ENCODE results near the gene PCNP.

Gene PCNP

DNA sequence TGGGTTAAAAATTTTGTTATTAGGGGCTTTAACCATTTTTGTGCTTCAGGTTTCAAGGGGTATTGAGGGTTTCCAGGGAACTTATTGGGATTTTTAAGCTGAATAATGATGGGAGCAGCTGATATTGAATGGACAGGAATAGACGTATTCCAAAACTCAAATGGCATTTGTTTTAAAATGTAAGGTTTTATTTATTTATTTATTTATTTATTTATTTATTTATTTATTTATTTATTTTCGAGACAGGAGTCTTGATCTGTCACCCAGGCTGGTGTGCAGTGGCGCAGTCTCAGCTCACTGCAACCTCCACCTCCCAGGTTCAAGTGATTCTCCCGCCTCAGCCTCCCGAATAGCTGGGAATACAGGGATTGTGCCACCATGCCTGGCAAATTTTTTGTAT, 38.8 kb upstream of the PCNP start:
- TF ChIP-seq, protein P1, sequence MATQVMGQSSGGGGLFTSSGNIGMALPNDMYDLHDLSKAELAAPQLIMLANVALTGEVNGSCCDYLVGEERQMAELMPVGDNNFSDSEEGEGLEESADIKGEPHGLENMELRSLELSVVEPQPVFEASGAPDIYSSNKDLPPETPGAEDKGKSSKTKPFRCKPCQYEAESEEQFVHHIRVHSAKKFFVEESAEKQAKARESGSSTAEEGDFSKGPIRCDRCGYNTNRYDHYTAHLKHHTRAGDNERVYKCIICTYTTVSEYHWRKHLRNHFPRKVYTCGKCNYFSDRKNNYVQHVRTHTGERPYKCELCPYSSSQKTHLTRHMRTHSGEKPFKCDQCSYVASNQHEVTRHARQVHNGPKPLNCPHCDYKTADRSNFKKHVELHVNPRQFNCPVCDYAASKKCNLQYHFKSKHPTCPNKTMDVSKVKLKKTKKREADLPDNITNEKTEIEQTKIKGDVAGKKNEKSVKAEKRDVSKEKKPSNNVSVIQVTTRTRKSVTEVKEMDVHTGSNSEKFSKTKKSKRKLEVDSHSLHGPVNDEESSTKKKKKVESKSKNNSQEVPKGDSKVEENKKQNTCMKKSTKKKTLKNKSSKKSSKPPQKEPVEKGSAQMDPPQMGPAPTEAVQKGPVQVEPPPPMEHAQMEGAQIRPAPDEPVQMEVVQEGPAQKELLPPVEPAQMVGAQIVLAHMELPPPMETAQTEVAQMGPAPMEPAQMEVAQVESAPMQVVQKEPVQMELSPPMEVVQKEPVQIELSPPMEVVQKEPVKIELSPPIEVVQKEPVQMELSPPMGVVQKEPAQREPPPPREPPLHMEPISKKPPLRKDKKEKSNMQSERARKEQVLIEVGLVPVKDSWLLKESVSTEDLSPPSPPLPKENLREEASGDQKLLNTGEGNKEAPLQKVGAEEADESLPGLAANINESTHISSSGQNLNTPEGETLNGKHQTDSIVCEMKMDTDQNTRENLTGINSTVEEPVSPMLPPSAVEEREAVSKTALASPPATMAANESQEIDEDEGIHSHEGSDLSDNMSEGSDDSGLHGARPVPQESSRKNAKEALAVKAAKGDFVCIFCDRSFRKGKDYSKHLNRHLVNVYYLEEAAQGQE (IDR thresholded peaks at IDR 0.05; ENCODE audit: insufficient read depth in 1 of 2, low read depth in 2 of 2, low read length in 2 of 2): no peak
- no peak for TF ChIP-seq POLR2AphosphoS5 (IDR thresholded peaks at IDR 0.05; ENCODE audit: low read depth, low read length)
- no peak for TF ChIP-seq SIN3A (IDR thresholded peaks at IDR 0.05; ENCODE audit: borderline replicate concordance, insufficient read depth, low read length)
- no peak for TF ChIP-seq TAF1 (IDR thresholded peaks at IDR 0.05; ENCODE audit: borderline replicate concordance, insufficient read depth, low read length)

DNA sequence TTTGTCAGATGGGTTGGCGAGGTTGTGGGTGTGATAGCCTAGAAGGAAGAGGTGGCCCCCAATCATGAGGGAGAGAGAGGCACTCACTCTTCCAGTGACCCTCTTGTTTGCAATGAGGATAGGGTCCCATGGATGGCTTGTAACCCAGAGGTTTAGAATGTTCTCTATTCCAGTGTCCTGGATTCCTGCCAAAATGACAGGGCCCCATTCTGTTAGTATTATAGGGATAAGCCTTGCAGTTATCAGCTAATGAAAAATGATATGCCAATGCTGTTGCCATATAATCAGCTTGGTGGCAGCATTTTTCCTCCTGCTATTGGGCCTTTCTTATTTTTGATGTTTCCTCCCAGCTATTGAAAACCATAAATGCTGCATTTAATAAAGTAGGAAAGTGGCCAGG, 37.7 kb upstream of the PCNP start:
- no peak for TF ChIP-seq TAF1 (IDR thresholded peaks at IDR 0.05; ENCODE audit: borderline replicate concordance, insufficient read depth, low read length)
- TF ChIP-seq, protein P1 (IDR thresholded peaks at IDR 0.05; ENCODE audit: insufficient read depth in 1 of 2, low read depth in 2 of 2, low read length in 2 of 2): no peak
- TF ChIP-seq SIN3A (IDR thresholded peaks at IDR 0.05; ENCODE audit: borderline replicate concordance, insufficient read depth, low read length): no peak
- no peak for TF ChIP-seq FOXP2 (optimal IDR thresholded peaks at IDR 0.05; ENCODE audit: borderline replicate concordance, extremely low read depth, extremely low read length, insufficient read depth)
- no peak for TF ChIP-seq POLR2AphosphoS5 (IDR thresholded peaks at IDR 0.05; ENCODE audit: low read depth, low read length)

DNA sequence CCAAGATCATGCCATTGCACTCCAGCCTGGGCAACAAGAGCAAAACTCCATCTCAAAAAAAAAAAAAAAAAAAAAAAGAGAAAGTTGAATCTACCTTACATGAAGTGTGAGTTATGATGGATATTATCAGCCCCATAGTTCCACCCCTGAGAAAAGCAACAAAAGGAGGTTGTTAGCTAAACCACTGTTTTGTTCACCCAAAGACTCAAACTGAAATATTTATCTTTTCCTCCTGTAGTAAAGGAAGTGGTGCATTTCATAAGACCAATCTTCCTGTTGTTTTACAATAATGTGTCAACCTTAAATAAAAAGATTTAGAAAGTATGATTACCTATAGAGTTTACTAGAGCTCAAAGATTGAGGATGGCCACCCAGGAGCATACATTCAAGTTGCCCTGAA, 31.0 kb upstream of the PCNP start:
- no peak for TF ChIP-seq FOXP2 (optimal IDR thresholded peaks at IDR 0.05; ENCODE audit: borderline replicate concordance, extremely low read depth, extremely low read length, insufficient read depth)
- no peak for TF ChIP-seq TAF1 (IDR thresholded peaks at IDR 0.05; ENCODE audit: borderline replicate concordance, insufficient read depth, low read length)
- TF ChIP-seq POLR2AphosphoS5 (IDR thresholded peaks at IDR 0.05; ENCODE audit: low read depth, low read length): no peak
- TF ChIP-seq, protein P1 (IDR thresholded peaks at IDR 0.05; ENCODE audit: insufficient read depth in 1 of 2, low read depth in 2 of 2, low read length in 2 of 2): no peak

DNA sequence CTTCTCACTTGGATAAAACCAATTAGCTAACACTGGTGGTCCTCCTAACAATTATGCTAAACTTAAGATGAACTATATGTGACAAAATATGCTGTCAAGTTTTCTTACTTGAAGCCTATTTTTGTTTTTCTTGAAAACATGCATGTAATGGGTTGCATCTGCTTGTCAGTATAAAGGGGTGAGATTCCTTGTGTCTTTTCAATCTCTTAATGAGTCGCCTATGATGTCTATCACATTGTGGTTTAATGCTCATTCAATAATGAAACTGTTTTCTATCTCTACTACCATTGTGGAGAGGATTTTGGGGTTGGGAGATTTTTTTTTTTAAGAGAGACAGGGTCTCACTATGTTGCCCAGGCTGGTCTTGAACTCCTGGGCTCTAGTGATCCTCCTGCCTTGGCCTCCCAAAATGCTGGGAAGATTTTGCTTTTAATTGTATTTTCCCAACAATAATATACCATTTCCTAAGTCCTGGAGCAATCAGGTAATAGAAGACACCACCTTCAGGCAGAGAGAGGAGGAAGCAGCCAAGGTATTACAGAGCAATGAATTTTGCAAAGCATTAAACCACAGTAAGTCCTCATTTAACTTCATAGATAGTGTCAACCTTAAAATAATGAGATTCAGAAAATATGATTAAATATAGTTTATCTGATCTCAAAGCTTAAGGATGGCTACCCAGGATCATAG, 29.7 kb upstream of the PCNP start:
- TF ChIP-seq SIN3A (IDR thresholded peaks at IDR 0.05; ENCODE audit: borderline replicate concordance, insufficient read depth, low read length): no peak
- no peak for TF ChIP-seq POLR2AphosphoS5 (IDR thresholded peaks at IDR 0.05; ENCODE audit: low read depth, low read length)
- TF ChIP-seq, protein P1 (IDR thresholded peaks at IDR 0.05; ENCODE audit: insufficient read depth in 1 of 2, low read depth in 2 of 2, low read length in 2 of 2): no peak
- TF ChIP-seq FOXP2 (optimal IDR thresholded peaks at IDR 0.05; ENCODE audit: borderline replicate concordance, extremely low read depth, extremely low read length, insufficient read depth): no peak
- no peak for TF ChIP-seq TAF1 (IDR thresholded peaks at IDR 0.05; ENCODE audit: borderline replicate concordance, insufficient read depth, low read length)
